GM12873 (cell line): Measurements from ENCODE around the gene OR13A1.

Experiments used
- TF ChIP-seq, protein P1 (sequence below): IDR thresholded peaks from 2 replicates; pipeline ENCODE4 v1.5.1; 2012; ENCODE audit warnings: low read depth, mild to moderate bottlenecking, moderate library complexity, low read length, control low read depth; ENCODE audit not compliant: insufficient read depth; ENCODE audit errors: missing control alignments

Gene OR13A1

DNA sequence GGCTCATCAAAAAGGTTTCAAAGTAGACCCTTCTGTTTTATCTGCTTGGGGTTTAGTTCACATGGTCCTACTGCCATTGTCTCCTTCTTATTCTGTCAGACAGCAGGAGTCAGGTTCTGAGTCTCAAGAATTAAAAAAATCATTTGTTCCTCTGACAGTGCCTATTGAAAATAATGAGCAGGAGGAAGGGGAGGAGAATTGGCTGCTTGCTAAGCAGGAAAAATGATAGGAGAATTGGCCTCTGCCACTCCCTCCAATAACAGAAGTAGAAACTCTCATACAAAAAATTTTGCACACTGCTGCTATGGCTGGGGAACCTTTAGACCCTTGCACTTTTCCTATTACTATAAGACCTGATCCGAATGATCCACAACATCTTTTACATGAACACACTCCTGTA, 35.7 kb downstream of the OR13A1 start:
- TF ChIP-seq, protein P1, sequence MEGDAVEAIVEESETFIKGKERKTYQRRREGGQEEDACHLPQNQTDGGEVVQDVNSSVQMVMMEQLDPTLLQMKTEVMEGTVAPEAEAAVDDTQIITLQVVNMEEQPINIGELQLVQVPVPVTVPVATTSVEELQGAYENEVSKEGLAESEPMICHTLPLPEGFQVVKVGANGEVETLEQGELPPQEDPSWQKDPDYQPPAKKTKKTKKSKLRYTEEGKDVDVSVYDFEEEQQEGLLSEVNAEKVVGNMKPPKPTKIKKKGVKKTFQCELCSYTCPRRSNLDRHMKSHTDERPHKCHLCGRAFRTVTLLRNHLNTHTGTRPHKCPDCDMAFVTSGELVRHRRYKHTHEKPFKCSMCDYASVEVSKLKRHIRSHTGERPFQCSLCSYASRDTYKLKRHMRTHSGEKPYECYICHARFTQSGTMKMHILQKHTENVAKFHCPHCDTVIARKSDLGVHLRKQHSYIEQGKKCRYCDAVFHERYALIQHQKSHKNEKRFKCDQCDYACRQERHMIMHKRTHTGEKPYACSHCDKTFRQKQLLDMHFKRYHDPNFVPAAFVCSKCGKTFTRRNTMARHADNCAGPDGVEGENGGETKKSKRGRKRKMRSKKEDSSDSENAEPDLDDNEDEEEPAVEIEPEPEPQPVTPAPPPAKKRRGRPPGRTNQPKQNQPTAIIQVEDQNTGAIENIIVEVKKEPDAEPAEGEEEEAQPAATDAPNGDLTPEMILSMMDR: no peak

- TF ChIP-seq, protein P1: no peak
Observed at GRCh38 chr10:45278860-45279498, 36.4 kb downstream of the OR13A1 start.

- TF ChIP-seq, protein P1: no peak
Observed at GRCh38 chr10:45274364-45274763, 41.0 kb downstream of the OR13A1 start.

DNA sequence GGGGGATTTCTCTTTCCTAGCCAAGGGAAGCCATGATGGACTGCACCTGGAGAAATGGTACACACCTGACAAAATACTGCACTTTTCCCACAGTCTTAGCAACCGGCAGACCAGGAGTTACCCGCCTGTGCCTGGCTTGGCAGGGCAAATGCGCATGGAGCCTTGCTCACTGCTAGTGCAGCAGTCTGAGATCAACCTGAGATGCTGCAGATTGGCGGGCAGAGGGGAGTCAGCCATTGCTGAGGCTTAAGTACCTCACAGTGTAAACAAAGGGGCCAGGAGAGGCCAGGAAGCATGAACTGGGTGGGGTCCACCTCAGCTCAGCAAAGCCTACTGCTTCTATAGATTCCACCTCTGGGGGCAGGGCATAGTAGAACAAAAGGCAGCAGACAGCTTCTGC, 49.4 kb downstream of the OR13A1 start:
- TF ChIP-seq, protein P1: no peak

DNA sequence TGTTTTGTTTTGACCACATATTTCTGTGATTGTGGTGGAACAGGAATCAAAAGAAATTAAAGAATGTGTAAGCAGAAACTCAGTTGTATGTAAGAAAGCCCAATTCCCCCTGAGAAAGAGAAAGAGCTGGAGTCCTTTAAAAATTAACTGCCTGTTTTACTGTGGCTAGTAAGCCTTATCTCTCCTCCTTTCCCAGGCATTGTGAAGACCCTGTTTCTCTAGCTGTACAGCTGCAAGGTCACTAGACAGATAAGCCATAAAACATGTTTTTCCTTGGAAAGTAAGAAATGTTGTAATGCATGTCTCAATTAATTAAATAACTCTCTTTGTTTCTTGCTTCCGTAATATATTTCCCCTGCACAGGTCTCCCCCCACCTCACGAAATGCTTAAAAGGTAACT, 53.5 kb downstream of the OR13A1 start:
- TF ChIP-seq, protein P1: no peak

- TF ChIP-seq, protein P1: no peak
Observed at GRCh38 chr10:45261243-45261775, 54.1 kb downstream of the OR13A1 start.

DNA sequence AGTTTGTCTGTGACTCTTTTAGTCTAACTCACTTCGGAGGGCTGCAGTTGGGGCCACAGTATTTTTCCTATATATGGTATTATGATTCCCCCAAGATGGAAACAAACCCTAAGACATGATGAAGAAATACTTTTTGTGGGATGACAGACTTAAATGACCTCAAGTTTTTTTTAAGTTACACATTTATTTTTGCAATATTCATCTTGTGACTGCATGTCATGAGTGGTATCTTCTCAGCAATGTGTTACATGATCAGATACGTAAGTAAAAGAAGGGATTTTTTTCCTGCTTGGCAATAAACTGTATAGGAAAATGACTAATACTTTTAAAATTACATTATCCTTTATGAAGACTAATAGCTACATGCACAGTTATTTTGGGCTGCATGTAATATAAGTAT, 57.8 kb downstream of the OR13A1 start:
- TF ChIP-seq, protein P1: no peak

DNA sequence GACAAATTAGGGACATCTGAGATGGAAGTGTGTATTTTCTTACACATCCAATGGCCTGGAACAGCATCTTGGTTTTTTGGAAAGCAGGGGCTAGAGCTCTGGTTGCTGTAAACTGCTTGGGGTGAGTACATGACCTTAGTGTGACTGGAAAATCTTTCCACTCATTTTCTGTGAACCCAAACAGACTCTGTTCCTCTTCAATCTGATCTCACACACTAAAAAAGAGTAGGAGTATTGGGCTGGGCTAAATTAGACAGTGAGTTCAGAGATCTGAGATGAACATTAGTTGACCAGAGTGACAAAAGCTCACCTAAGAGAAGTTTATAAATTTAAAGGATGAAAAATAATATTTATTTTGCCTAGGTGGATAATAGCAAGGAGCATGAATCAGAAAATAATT, 59.2 kb downstream of the OR13A1 start:
- TF ChIP-seq, protein P1: no peak
